Kidney capillary endothelial cell (primary cell): ENCODE measurements around the gene GMDS.

Experiments used
- DNase-seq: peaks from one replicate; pipeline ENCODE4 v3.0.0-alpha.2; 2018; ENCODE audit warnings: low spot score

GMDS gene

GRCh38 chr6:1586861-1587450 lies 658.4 kb downstream of the GMDS start:
- DNase-seq: no peak

- DNase-seq: no peak
Measured at GRCh38 chr6:1586256-1586655, 659.1 kb downstream of the GMDS start.

GRCh38 chr6:1585669-1586049 lies 659.7 kb downstream of the GMDS start:
- DNase-seq: no peak

GRCh38 chr6:1584996-1585668 lies 660.3 kb downstream of the GMDS start:
- no peak for DNase-seq

GRCh38 chr6:1584146-1584545 lies 661.3 kb downstream of the GMDS start:
- DNase-seq: no peak

- DNase-seq: no peak
Measured at GRCh38 chr6:1581120-1581991, 664.0 kb downstream of the GMDS start.

- no peak for DNase-seq
Measured at GRCh38 chr6:1580585-1580984, 664.8 kb downstream of the GMDS start.

GRCh38 chr6:1580109-1580508 lies 665.3 kb downstream of the GMDS start:
- no peak for DNase-seq

- DNase-seq: no peak
Measured at GRCh38 chr6:1579096-1579495, 666.3 kb downstream of the GMDS start.

- DNase-seq: no peak
Measured at GRCh38 chr6:1577896-1578745, 667.3 kb downstream of the GMDS start.

GRCh38 chr6:1577146-1577680 lies 668.2 kb downstream of the GMDS start:
- no peak for DNase-seq

GRCh38 chr6:1576711-1577110 lies 668.7 kb downstream of the GMDS start:
- DNase-seq: no peak

GRCh38 chr6:1576166-1576565 lies 669.2 kb downstream of the GMDS start:
- DNase-seq: no peak

GRCh38 chr6:1575210-1576041 lies 670.0 kb downstream of the GMDS start:
- no peak for DNase-seq

- DNase-seq: no peak
Measured at GRCh38 chr6:1574890-1575209, 670.6 kb downstream of the GMDS start.

GRCh38 chr6:1574083-1574761 lies 671.2 kb downstream of the GMDS start:
- no peak for DNase-seq
